ENCODE results near the gene EDRF1.

EDRF1 gene

DNA sequence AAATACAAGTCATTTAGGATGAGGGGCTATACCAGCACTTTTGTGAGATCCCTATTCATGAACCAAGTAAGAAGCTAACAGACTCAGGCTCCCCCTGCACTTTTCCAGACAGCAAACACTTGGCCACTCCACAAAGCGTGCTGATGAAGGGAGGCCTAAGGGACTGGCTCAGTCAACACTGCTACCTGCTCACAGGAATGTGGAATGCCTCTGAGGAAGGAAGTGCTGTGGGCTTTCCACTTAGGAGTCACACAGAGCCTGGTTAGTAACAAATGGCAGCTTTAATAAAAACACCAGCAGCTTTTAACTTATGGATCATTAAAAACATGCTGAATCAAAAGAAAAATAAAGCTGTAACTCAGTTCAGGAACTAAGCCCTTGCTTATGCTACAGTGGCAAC is 88.5 kb downstream of the EDRF1 start:
- Histone ChIP-seq H3K4me1 (ENCODE audit: control insufficient read depth, insufficient read depth, low read length) (no peaks in the 10 kb centered on the region), H3K36me3 (ENCODE audit: control insufficient read depth in 2 of 2, insufficient read depth in 1 of 2, low read length in 2 of 2) (peaks cover 21 to 87% of the 10 kb centered on the region in 2 experiments; a peak in 2 of 3 replicates), H3K4me3 (ENCODE audit: low read depth, low read length) (no peak overlapping the region), H3K27ac (ENCODE audit: extremely low read depth, low read depth, low read length) (no peak overlapping the region), H3K9me3 (ENCODE audit: control insufficient read depth, insufficient read depth, low read depth, low read length) (no peaks in the 10 kb centered on the region)
- ChIA-PET POLR2A (interaction anchor here (1.5 kb wide), 1 partner anchor 9 kb away, joined by 4 read pairs; no protein-coding TSS in a partner anchor), CTCF (no interaction called here)
- no peak for TF ChIP-seq ZNF529 (tag by site-specific recombination; IDR thresholded peaks at IDR 0.05; ENCODE audit: insufficient replicate concordance)
- TF ChIP-seq ZNF791 (tag by site-specific recombination; IDR thresholded peaks at IDR 0.05) = no peak
- TF ChIP-seq ZNF510 (tag by site-specific recombination; IDR thresholded peaks at IDR 0.05; ENCODE audit: insufficient replicate concordance) = no peak
- TF ChIP-seq ZNF175 (tag by site-specific recombination; IDR thresholded peaks at IDR 0.05) = no peak
- no peak for TF ChIP-seq ZNF354C (tag by site-specific recombination; IDR thresholded peaks at IDR 0.05; ENCODE audit: borderline replicate concordance, low read depth)
- no peak for TF ChIP-seq BCL11A (tag by site-specific recombination; IDR thresholded peaks at IDR 0.05; ENCODE audit: low read depth)
- TF ChIP-seq ZNF133 (tag by site-specific recombination; IDR thresholded peaks at IDR 0.05) = no peak
- TF ChIP-seq GLI4 (tag by site-specific recombination; IDR thresholded peaks at IDR 0.05) = no peak
- no peak for TF ChIP-seq ZNF174 (tag by site-specific recombination; IDR thresholded peaks at IDR 0.05)
- no peak for TF ChIP-seq REPIN1 (tag by site-specific recombination; IDR thresholded peaks at IDR 0.05; ENCODE audit: low read depth)
- TF ChIP-seq GFI1B (tag by site-specific recombination; IDR thresholded peaks at IDR 0.05) = no peak
- TF ChIP-seq, protein P1, sequence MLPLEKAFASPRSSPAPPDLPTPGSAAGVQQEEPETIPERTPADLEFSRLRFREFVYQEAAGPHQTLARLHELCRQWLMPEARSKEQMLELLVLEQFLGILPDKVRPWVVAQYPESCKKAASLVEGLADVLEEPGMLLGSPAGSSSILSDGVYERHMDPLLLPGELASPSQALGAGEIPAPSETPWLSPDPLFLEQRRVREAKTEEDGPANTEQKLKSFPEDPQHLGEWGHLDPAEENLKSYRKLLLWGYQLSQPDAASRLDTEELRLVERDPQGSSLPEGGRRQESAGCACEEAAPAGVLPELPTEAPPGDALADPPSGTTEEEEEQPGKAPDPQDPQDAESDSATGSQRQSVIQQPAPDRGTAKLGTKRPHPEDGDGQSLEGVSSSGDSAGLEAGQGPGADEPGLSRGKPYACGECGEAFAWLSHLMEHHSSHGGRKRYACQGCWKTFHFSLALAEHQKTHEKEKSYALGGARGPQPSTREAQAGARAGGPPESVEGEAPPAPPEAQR (tag by site-specific recombination; IDR thresholded peaks at IDR 0.05) = no peak

DNA sequence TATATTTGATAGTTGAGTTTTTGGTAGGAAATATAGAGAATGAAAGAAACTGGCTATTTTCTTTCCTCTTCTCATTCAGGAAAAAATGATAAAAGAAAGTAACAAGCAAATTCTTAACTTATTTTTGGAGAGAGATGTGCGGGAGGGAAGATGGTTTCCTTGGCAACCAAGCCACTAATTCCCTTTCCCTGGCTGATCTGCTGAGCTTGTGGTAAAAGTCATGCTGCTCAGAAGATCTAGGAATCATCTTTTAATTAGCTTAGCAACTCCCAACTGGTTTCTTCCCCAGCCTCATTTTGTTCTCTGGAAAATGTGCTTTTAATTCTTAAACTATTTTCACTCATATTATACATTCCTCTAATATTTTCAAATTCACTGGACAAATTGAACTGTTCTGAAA is 91.7 kb downstream of the EDRF1 start:
- H3K36me3 ChIP-seq (ENCODE audit: control insufficient read depth in 2 of 2, insufficient read depth in 1 of 2, low read length in 2 of 2) = peaks cover 24 to 86% of the 10 kb centered on the region in 2 experiments
- no peak overlapping the region for H3K27ac ChIP-seq (ENCODE audit: extremely low read depth, low read depth, low read length)
- CTCF ChIA-PET = no interaction called here
- POLR2A ChIA-PET = no interaction called here
- no peaks in the 10 kb centered on the region for H3K4me1 ChIP-seq (ENCODE audit: control insufficient read depth, insufficient read depth, low read length)
- no peaks in the 10 kb centered on the region for H3K9me3 ChIP-seq (ENCODE audit: control insufficient read depth, insufficient read depth, low read depth, low read length)
- no peak overlapping the region for H3K4me3 ChIP-seq (ENCODE audit: low read depth, low read length)
- no peak for TF ChIP-seq ZNF530 (tag by site-specific recombination; IDR thresholded peaks at IDR 0.05; ENCODE audit: low read depth)
- TF ChIP-seq, protein P2, sequence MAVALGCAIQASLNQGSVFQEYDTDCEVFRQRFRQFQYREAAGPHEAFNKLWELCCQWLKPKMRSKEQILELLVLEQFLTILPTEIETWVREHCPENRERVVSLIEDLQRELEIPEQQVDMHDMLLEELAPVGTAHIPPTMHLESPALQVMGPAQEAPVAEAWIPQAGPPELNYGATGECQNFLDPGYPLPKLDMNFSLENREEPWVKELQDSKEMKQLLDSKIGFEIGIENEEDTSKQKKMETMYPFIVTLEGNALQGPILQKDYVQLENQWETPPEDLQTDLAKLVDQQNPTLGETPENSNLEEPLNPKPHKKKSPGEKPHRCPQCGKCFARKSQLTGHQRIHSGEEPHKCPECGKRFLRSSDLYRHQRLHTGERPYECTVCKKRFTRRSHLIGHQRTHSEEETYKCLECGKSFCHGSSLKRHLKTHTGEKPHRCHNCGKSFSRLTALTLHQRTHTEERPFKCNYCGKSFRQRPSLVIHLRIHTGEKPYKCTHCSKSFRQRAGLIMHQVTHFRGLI (tag by site-specific recombination; IDR thresholded peaks at IDR 0.05) = no peak
- TF ChIP-seq, protein P3, sequence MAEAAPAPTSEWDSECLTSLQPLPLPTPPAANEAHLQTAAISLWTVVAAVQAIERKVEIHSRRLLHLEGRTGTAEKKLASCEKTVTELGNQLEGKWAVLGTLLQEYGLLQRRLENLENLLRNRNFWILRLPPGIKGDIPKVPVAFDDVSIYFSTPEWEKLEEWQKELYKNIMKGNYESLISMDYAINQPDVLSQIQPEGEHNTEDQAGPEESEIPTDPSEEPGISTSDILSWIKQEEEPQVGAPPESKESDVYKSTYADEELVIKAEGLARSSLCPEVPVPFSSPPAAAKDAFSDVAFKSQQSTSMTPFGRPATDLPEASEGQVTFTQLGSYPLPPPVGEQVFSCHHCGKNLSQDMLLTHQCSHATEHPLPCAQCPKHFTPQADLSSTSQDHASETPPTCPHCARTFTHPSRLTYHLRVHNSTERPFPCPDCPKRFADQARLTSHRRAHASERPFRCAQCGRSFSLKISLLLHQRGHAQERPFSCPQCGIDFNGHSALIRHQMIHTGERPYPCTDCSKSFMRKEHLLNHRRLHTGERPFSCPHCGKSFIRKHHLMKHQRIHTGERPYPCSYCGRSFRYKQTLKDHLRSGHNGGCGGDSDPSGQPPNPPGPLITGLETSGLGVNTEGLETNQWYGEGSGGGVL (tag by site-specific recombination; IDR thresholded peaks at IDR 0.05) = no peak
- no peak for TF ChIP-seq ZNF830 (tag by site-specific recombination; IDR thresholded peaks at IDR 0.05; ENCODE audit: low read depth)
- TF ChIP-seq GFI1B (tag by site-specific recombination; IDR thresholded peaks at IDR 0.05) = no peak
- TF ChIP-seq ZNF654 (tag by site-specific recombination; IDR thresholded peaks at IDR 0.05; ENCODE audit: low read depth) = no peak
- TF ChIP-seq ZNF571 (tag by site-specific recombination; IDR thresholded peaks at IDR 0.05) = no peak
- TF ChIP-seq ZNF157 (tag by site-specific recombination; IDR thresholded peaks at IDR 0.05) = no peak
- TF ChIP-seq ZNF335 (tag by site-specific recombination; conservative IDR thresholded peaks at IDR 0.05) = no peak
- TF ChIP-seq ZNF239 (tag by site-specific recombination; IDR thresholded peaks at IDR 0.05) = no peak
- TF ChIP-seq ZNF776 (tag by site-specific recombination; IDR thresholded peaks at IDR 0.05; ENCODE audit: borderline replicate concordance) = no peak

Data from HEK293 (cell line).